HG03097 (cell line): ENCODE measurements around the gene TSKS.

ENCODE experiments used
- ATAC-seq: cut with Tn5 transposase; IDR thresholded peaks from one replicate; pipeline ENCODE4 v1.9.1; 2021; ENCODE audit not compliant: unreplicated experiment, low FRiP score

The TSKS gene

GRCh38 chr19:49763230-49763629, at the start of gene TSKS:
TSS of gene TSKS (minus strand) at chr19:49763306. CDS start at chr19:49763247, 59 bp downstream.
- no peak for ATAC-seq

GRCh38 chr19:49812452-49812996, 49.4 kb upstream of the TSKS start:
- ATAC-seq = no peak

GRCh38 chr19:49811328-49811727, 48.2 kb upstream of the TSKS start:
- no peak for ATAC-seq

- no peak for ATAC-seq
Observed at GRCh38 chr19:49809941-49810389, 46.9 kb upstream of the TSKS start.

- no peak for ATAC-seq
Observed at GRCh38 chr19:49809160-49809940, 46.2 kb upstream of the TSKS start.

- no peak for ATAC-seq
Observed at GRCh38 chr19:49808711-49809159, 45.6 kb upstream of the TSKS start.

GRCh38 chr19:49807904-49808675, 45.0 kb upstream of the TSKS start:
- no peak for ATAC-seq

- no peak for ATAC-seq
Observed at GRCh38 chr19:49807058-49807903, 44.2 kb upstream of the TSKS start.

- ATAC-seq = no peak
Observed at GRCh38 chr19:49806620-49806959, 43.5 kb upstream of the TSKS start.

- ATAC-seq = no peak
Observed at GRCh38 chr19:49805822-49806619, 42.9 kb upstream of the TSKS start.

GRCh38 chr19:49803529-49803856, 40.4 kb upstream of the TSKS start:
- no peak for ATAC-seq

- ATAC-seq = no peak
Observed at GRCh38 chr19:49802836-49803528, 39.9 kb upstream of the TSKS start.

- no peak for ATAC-seq
Observed at GRCh38 chr19:49801966-49802661, 39.0 kb upstream of the TSKS start.

GRCh38 chr19:49801401-49801888, 38.3 kb upstream of the TSKS start:
- ATAC-seq = no peak

- no peak for ATAC-seq
Observed at GRCh38 chr19:49800771-49801170, 37.7 kb upstream of the TSKS start.

- no peak for ATAC-seq
Observed at GRCh38 chr19:49799798-49800376, 36.8 kb upstream of the TSKS start.

GRCh38 chr19:49799271-49799797, 36.2 kb upstream of the TSKS start:
- ATAC-seq = no peak

GRCh38 chr19:49798574-49798973, 35.5 kb upstream of the TSKS start:
- ATAC-seq = no peak
